ENCODE results near the gene ZSCAN29.

DNA sequence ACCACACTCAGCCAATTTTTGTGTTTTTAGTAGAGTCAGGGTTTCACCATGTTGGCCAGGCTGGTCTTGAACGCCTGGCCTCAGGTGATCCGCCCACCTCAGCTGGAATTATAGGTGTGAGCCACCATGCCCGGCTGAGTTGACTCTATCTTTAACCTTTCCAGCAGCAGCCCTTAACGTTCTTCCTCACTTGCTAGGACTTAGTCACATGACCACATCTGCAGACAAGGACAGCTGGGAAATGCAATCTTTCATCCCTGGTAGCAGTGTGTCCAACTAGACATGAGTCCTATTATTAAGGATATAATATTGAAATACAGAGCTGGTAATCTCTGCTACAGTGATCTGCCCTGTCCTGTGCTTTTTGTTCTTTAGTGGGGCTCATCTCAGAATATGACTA lies 58.5 kb downstream of the ZSCAN29 start:
- TF ChIP-seq CTCF (CRISPR knock-in tag; IDR thresholded peaks at IDR 0.05), result no peak
- TF ChIP-seq MXI1 (IDR thresholded peaks at IDR 0.05; ENCODE audit: borderline replicate concordance, low read depth, low read length), result no peak
- no peak for TF ChIP-seq HNRNPLL (IDR thresholded peaks at IDR 0.05; ENCODE audit: low read depth, low read length, poor library complexity, severe bottlenecking)
- no peak for TF ChIP-seq SAP130 (CRISPR knock-in tag; IDR thresholded peaks at IDR 0.05; ENCODE audit: low read depth)
- TF ChIP-seq ATRX (CRISPR knock-in tag; IDR thresholded peaks at IDR 0.05; ENCODE audit: borderline replicate concordance), result no peak
- TF ChIP-seq EZH2 (conservative IDR thresholded peaks at IDR 0.05; ENCODE audit: low read depth, low read length), result no peak
- no peak for TF ChIP-seq EED (CRISPR knock-in tag; IDR thresholded peaks at IDR 0.05)
- TF ChIP-seq ZBTB40 (IDR thresholded peaks at IDR 0.05), result no peak
- no peak for TF ChIP-seq ZBTB40 (CRISPR knock-in tag; IDR thresholded peaks at IDR 0.05)
- TF ChIP-seq, protein P1, sequence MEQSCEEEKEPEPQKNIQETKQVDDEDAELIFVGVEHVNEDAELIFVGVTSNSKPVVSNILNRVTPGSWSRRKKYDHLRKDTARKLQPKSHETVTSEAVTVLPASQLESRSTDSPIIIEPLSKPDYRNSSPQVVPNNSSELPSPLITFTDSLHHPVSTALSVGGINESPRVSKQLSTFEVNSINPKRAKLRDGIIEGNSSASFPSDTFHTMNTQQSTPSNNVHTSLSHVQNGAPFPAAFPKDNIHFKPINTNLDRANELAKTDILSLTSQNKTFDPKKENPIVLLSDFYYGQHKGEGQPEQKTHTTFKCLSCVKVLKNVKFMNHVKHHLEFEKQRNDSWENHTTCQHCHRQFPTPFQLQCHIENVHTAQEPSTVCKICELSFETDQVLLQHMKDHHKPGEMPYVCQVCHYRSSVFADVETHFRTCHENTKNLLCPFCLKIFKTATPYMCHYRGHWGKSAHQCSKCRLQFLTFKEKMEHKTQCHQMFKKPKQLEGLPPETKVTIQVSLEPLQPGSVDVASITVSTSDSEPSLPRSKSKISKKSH (CRISPR knock-in tag; IDR thresholded peaks at IDR 0.05; ENCODE audit: borderline replicate concordance), result no peak

Data from HepG2 (cell line).